HEK293 (cell line): ENCODE data around the gene TMEM184A.

ENCODE experiments used
- CTCF ChIA-PET: fragments of 350-600 bp; formaldehyde crosslinking; extraction: SDS; loops from one replicate; lab custom pipeline; 2021; ENCODE audit warnings: antibody characterized with exemption; lab: Yijun Ruan, JAX
- POLR2A ChIA-PET: fragments of 300-600 bp; formaldehyde crosslinking; extraction: SDS; loops from one replicate; lab custom pipeline; 2020; ENCODE audit warnings: antibody characterized with exemption, inconsistent platforms; lab: Yijun Ruan, JAX
- H3K27ac ChIP-seq: fragments of 200-500 bp; sonication (Bioruptor generic); 2 replicates; pipeline ENCODE4 v1.5.1; 2014; ENCODE audit warnings: low read depth, low read length, control low read depth, inconsistent platforms; ENCODE audit errors: extremely low read depth
- H3K36me3 ChIP-seq, 2 experiments: fragments of 200-500 bp in 1 of 2; sonication (Bioruptor generic) in 1 of 2; 1 replicate in 1 of 2; 2 replicates in 1 of 2; pipeline ENCODE4 v1.5.1; 2014 to 2017; ENCODE audit warnings: inconsistent platforms in 2 of 2, low read length in 2 of 2; ENCODE audit not compliant: control insufficient read depth in 2 of 2, insufficient read depth in 1 of 2
- H3K4me1 ChIP-seq: fragments of 200-500 bp; sonication (Bioruptor generic); 2 replicates; pipeline ENCODE4 v1.5.1; 2014; ENCODE audit warnings: mild to moderate bottlenecking, low read length, inconsistent platforms; ENCODE audit not compliant: control insufficient read depth, insufficient read depth
- H3K4me3 ChIP-seq: 2 replicates; pipeline ENCODE4 v1.5.1; 2011; ENCODE audit warnings: low read depth, mild to moderate bottlenecking, control low read depth, low read length, moderate library complexity
- H3K9me3 ChIP-seq: fragments of 200-500 bp; sonication (Bioruptor generic); 2 replicates; pipeline ENCODE4 v1.5.1; 2014; ENCODE audit warnings: low read depth, low read length, inconsistent platforms; ENCODE audit not compliant: control insufficient read depth, insufficient read depth
- BCL11B ChIP-seq: fragments of 450-650 bp; formaldehyde crosslinking; IDR thresholded peaks from 2 replicates; pipeline ENCODE4 v1.5.1; 2016; ENCODE audit warnings: low read depth, missing biosample characterization, missing genetic modification characterization
- GFI1B ChIP-seq: fragments of 450-650 bp; formaldehyde crosslinking; IDR thresholded peaks from 2 replicates; pipeline ENCODE4 v1.5.1; 2016; ENCODE audit warnings: missing biosample characterization, missing genetic modification characterization
- ZFP69B ChIP-seq: fragments of 450-650 bp; formaldehyde crosslinking; IDR thresholded peaks from 2 replicates; pipeline ENCODE4 v1.5.1; 2016; ENCODE audit warnings: missing biosample characterization, missing genetic modification characterization
- ZNF10 ChIP-seq: fragments of 450-650 bp; formaldehyde crosslinking; IDR thresholded peaks from 2 replicates; pipeline ENCODE4 v1.5.1; 2017; ENCODE audit warnings: missing biosample characterization, missing genetic modification characterization
- ZNF341 ChIP-seq: fragments of 450-650 bp; formaldehyde crosslinking; IDR thresholded peaks from 2 replicates; pipeline ENCODE4; 2016; ENCODE audit warnings: low read depth, missing biosample characterization, missing genetic modification characterization
- ZNF560 ChIP-seq: fragments of 450-650 bp; formaldehyde crosslinking; IDR thresholded peaks from 2 replicates; pipeline ENCODE4 v1.5.1; 2017; ENCODE audit warnings: missing biosample characterization, missing genetic modification characterization, borderline replicate concordance
- ZNF670 ChIP-seq: fragments of 450-650 bp; formaldehyde crosslinking; IDR thresholded peaks from 2 replicates; pipeline ENCODE4 v1.5.1; 2016; ENCODE audit warnings: missing biosample characterization, missing genetic modification characterization, low read depth
- ZNF677 ChIP-seq: fragments of 450-650 bp; IDR thresholded peaks from 2 replicates; pipeline ENCODE4 v1.5.0; 2018; ENCODE audit warnings: missing biosample characterization, mild to moderate bottlenecking, missing genetic modification characterization, moderate library complexity
- ZNF76 ChIP-seq: fragments of 450-650 bp; formaldehyde crosslinking; IDR thresholded peaks from 2 replicates; pipeline ENCODE4; 2016; ENCODE audit warnings: low read depth, missing biosample characterization, missing genetic modification characterization, borderline replicate concordance
- TF ChIP-seq, protein P1 (sequence below): fragments of 450-650 bp; formaldehyde crosslinking; conservative IDR thresholded peaks from 2 replicates; pipeline ENCODE4 v1.5.1; 2016; ENCODE audit warnings: low read depth, missing biosample characterization, missing genetic modification characterization
- TF ChIP-seq, protein P2 (sequence below): fragments of 450-650 bp; formaldehyde crosslinking; IDR thresholded peaks from 2 replicates; pipeline ENCODE4 v1.5.1; 2016; ENCODE audit warnings: missing biosample characterization, missing genetic modification characterization
- TF ChIP-seq, protein P3 (sequence below): fragments of 450-650 bp; formaldehyde crosslinking; optimal IDR thresholded peaks from 2 replicates; pipeline ENCODE3; 2016; ENCODE audit warnings: missing biosample characterization, mild to moderate bottlenecking, missing genetic modification characterization
- TF ChIP-seq, protein P4 (sequence below): fragments of 450-650 bp; formaldehyde crosslinking; IDR thresholded peaks from 2 replicates; pipeline ENCODE4 v1.5.1; 2016; ENCODE audit warnings: missing biosample characterization, missing genetic modification characterization
- TF ChIP-seq, protein P5 (sequence below): fragments of 450-650 bp; formaldehyde crosslinking; IDR thresholded peaks from 2 replicates; pipeline ENCODE4 v1.5.1; 2016; ENCODE audit warnings: missing biosample characterization, missing genetic modification characterization, low read depth

TMEM184A gene

DNA sequence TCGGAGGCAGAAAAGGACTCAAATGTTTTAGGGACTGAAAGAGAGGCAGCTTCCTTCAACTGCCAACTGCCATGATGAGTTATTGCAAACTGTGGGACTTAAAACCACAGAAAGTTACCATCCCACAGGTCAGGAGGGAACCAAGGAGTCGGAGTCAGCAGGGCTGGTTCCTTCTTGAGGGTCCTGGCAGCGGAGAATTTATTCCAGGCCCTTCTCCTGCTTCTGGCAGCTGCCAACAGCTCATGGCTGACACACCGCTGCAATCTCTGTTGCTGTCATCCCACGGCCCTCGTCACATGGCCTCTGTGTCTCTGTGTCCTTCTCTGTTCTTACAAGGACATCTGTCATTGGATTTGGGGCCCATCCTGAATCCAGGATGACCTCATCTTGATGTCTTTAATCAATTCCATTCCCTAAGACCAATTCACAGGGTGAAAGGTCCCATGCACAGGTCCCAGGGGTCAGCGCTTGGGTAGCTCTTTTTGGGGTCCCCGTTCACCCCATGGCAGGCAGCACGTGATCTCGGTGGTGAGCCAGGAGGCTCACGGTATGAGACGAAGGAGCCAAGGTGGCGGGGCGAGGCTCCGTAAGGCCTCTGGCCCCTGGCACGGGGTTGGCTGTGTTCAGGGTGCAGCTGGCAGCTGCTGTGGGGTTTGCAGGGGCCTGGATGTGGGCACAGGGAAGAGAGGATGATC is 41.2 kb upstream of the TMEM184A start:
- CTCF ChIA-PET = interaction anchor here (0.6 to 0.7 kb wide), 2 partner anchors 124 to 444 kb away, joined by 3 read pairs; no protein-coding TSS in a partner anchor
- no peaks in the 10 kb centered on the region for H3K9me3 ChIP-seq
- TF ChIP-seq ZNF560 (no peak), ZFP69B (tag by site-specific recombination) (no peak), BCL11B (tag by site-specific recombination) (no peak), ZNF10 (no peak), GFI1B (tag by site-specific recombination) (no peak), ZNF341 (tag by site-specific recombination) (no peak), ZNF670 (tag by site-specific recombination) (no peak), ZNF76 (tag by site-specific recombination) (no peak), ZNF677 (tag by site-specific recombination) (no peak)
- TF ChIP-seq, protein P1, sequence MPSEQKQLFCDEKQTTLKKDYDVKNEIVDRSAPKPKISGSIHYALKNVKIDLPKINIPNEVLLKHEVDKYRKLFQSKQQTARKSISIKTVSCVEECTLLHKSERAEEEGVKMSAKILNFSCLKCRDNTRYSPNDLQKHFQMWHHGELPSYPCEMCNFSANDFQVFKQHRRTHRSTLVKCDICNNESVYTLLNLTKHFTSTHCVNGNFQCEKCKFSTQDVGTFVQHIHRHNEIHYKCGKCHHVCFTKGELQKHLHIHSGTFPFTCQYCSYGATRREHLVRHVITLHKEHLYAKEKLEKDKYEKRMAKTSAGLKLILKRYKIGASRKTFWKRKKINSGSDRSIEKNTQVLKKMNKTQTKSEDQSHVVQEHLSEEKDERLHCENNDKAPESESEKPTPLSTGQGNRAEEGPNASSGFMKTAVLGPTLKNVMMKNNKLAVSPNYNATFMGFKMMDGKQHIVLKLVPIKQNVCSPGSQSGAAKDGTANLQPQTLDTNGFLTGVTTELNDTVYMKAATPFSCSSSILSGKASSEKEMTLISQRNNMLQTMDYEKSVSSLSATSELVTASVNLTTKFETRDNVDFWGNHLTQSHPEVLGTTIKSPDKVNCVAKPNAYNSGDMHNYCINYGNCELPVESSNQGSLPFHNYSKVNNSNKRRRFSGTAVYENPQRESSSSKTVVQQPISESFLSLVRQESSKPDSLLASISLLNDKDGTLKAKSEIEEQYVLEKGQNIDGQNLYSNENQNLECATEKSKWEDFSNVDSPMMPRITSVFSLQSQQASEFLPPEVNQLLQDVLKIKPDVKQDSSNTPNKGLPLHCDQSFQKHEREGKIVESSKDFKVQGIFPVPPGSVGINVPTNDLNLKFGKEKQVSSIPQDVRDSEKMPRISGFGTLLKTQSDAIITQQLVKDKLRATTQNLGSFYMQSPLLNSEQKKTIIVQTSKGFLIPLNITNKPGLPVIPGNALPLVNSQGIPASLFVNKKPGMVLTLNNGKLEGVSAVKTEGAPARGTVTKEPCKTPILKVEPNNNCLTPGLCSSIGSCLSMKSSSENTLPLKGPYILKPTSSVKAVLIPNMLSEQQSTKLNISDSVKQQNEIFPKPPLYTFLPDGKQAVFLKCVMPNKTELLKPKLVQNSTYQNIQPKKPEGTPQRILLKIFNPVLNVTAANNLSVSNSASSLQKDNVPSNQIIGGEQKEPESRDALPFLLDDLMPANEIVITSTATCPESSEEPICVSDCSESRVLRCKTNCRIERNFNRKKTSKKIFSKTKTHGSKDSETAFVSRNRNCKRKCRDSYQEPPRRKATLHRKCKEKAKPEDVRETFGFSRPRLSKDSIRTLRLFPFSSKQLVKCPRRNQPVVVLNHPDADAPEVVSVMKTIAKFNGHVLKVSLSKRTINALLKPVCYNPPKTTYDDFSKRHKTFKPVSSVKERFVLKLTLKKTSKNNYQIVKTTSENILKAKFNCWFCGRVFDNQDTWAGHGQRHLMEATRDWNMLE = no peak
- TF ChIP-seq, protein P2, sequence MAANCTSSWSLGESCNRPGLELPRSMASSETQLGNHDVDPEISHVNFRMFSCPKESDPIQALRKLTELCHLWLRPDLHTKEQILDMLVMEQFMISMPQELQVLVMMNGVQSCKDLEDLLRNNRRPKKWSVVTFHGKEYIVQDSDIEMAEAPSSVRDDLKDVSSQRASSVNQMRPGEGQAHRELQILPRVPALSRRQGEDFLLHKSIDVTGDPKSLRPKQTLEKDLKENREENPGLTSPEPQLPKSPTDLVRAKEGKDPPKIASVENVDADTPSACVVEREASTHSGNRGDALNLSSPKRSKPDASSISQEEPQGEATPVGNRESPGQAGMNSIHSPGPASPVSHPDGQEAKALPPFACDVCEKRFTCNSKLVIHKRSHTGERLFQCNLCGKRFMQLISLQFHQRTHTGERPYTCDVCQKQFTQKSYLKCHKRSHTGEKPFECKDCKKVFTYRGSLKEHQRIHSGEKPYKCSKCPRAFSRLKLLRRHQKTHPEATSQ (tag by site-specific recombination) = no peak
- TF ChIP-seq, protein P3, sequence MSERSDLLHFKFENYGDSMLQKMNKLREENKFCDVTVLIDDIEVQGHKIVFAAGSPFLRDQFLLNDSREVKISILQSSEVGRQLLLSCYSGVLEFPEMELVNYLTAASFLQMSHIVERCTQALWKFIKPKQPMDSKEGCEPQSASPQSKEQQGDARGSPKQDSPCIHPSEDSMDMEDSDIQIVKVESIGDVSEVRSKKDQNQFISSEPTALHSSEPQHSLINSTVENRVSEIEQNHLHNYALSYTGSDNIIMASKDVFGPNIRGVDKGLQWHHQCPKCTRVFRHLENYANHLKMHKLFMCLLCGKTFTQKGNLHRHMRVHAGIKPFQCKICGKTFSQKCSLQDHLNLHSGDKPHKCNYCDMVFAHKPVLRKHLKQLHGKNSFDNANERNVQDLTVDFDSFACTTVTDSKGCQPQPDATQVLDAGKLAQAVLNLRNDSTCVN (tag by site-specific recombination) = no peak
- TF ChIP-seq, protein P4, sequence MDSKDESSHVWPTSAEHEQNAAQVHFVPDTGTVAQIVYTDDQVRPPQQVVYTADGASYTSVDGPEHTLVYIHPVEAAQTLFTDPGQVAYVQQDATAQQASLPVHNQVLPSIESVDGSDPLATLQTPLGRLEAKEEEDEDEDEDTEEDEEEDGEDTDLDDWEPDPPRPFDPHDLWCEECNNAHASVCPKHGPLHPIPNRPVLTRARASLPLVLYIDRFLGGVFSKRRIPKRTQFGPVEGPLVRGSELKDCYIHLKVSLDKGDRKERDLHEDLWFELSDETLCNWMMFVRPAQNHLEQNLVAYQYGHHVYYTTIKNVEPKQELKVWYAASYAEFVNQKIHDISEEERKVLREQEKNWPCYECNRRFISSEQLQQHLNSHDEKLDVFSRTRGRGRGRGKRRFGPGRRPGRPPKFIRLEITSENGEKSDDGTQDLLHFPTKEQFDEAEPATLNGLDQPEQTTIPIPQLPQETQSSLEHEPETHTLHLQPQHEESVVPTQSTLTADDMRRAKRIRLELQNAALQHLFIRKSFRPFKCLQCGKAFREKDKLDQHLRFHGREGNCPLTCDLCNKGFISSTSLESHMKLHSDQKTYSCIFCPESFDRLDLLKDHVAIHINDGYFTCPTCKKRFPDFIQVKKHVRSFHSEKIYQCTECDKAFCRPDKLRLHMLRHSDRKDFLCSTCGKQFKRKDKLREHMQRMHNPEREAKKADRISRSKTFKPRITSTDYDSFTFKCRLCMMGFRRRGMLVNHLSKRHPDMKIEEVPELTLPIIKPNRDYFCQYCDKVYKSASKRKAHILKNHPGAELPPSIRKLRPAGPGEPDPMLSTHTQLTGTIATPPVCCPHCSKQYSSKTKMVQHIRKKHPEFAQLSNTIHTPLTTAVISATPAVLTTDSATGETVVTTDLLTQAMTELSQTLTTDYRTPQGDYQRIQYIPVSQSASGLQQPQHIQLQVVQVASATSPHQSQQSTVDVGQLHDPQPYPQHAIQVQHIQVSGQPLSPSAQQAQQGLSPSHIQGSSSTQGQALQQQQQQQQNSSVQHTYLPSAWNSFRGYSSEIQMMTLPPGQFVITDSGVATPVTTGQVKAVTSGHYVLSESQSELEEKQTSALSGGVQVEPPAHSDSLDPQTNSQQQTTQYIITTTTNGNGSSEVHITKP (tag by site-specific recombination) = no peak
- TF ChIP-seq, protein P5, sequence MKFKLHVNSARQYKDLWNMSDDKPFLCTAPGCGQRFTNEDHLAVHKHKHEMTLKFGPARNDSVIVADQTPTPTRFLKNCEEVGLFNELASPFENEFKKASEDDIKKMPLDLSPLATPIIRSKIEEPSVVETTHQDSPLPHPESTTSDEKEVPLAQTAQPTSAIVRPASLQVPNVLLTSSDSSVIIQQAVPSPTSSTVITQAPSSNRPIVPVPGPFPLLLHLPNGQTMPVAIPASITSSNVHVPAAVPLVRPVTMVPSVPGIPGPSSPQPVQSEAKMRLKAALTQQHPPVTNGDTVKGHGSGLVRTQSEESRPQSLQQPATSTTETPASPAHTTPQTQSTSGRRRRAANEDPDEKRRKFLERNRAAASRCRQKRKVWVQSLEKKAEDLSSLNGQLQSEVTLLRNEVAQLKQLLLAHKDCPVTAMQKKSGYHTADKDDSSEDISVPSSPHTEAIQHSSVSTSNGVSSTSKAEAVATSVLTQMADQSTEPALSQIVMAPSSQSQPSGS (tag by site-specific recombination) = no peak
- POLR2A ChIA-PET = no interaction called here
- no peak overlapping the region for H3K27ac ChIP-seq
- no peaks in the 10 kb centered on the region for H3K4me1 ChIP-seq
- no peak overlapping the region for H3K4me3 ChIP-seq
- H3K36me3 ChIP-seq = no peaks in the 10 kb centered on the region
